H1 (cell line): ENCODE results near the gene HOXC5. TPM values are rescaled to one million over a fixed set of nuclear protein-coding genes. Genes with fewer than 3 reads are reported as not detected.

ENCODE experiments used
- CTCF ChIA-PET: fragments of 300-600 bp; sonication (Branson Sonifier 250); formaldehyde crosslinking; loops from one replicate; lab custom pipeline; 2021; ENCODE audit not compliant: partially characterized antibody; lab: Charles Lee
- POLR2A ChIA-PET: fragments of 300-600 bp; sonication (Branson Sonifier 250); formaldehyde crosslinking; loops from one replicate; lab custom pipeline; 2021; ENCODE audit warnings: inconsistent platforms; ENCODE audit not compliant: partially characterized antibody; lab: Charles Lee
- DNase-seq, 2 experiments: peaks; one replicate each; pipeline versions ENCODE4 v3.0.0 to v3.0.0-alpha.2; 2010 to 2022; ENCODE audit warnings: low spot score in 2 of 2, low read depth in 1 of 2, mixed read lengths in 1 of 2
- FAIRE-seq: peaks from 2 replicates; lab custom pipeline; 2011; peaks lifted over from hg19 to GRCh38; lab: Jason Lieb, UNC
- H2AFZ ChIP-seq: 2 replicates; pipeline ENCODE4 v1.8.1; 2012; ENCODE audit warnings: low read length, inconsistent platforms
- H2AK5ac ChIP-seq: 2 replicates; pipeline ENCODE4 v1.6.1; 2013; ENCODE audit warnings: low read depth, low read length
- H2BK120ac ChIP-seq: replicated peaks from 2 replicates; pipeline ENCODE3; 2013; ENCODE audit warnings: low read depth, low read length, inconsistent platforms
- H2BK12ac ChIP-seq: 2 replicates; pipeline ENCODE4 v1.6.1; 2013; ENCODE audit warnings: low read depth, low read length
- H2BK15ac ChIP-seq: 2 replicates; pipeline ENCODE4 v1.6.1; 2013; ENCODE audit warnings: low read length
- H2BK20ac ChIP-seq: 2 replicates; pipeline ENCODE4 v1.6.1; 2013; ENCODE audit warnings: low read length
- H2BK5ac ChIP-seq: 2 replicates; pipeline ENCODE4 v1.6.1; 2013; ENCODE audit warnings: low read depth, low read length
- H3K14ac ChIP-seq: 2 replicates; pipeline ENCODE4 v1.6.1; 2013; ENCODE audit warnings: inconsistent platforms; ENCODE audit not compliant: insufficient read length
- H3K18ac ChIP-seq: 2 replicates; pipeline ENCODE4 v1.6.1; 2013; ENCODE audit warnings: low read length; ENCODE audit errors: extremely low read depth
- H3K23ac ChIP-seq: 2 replicates; pipeline ENCODE4 v1.6.1; 2013; ENCODE audit warnings: inconsistent platforms; ENCODE audit not compliant: insufficient read length
- H3K23me2 ChIP-seq: 2 replicates; pipeline ENCODE4 v1.6.1; 2013; ENCODE audit warnings: low read depth, low read length
- H3K27ac ChIP-seq: 2 replicates; pipeline ENCODE4 v1.6.1; 2011; ENCODE audit warnings: low read depth, low read length, inconsistent platforms
- H3K27me3 ChIP-seq, 4 experiments: replicated peaks in 1 of 4; 1 replicate in 1 of 4; 2 replicates in 3 of 4; pipeline versions ENCODE4 v1.6.1 to v1.8.1; 2011 to 2013; ENCODE audit warnings: low read length in 3 of 4, mild to moderate bottlenecking in 3 of 4, inconsistent platforms in 2 of 4, mixed read lengths in 2 of 4, moderate library complexity in 1 of 4; ENCODE audit not compliant: control insufficient read depth in 3 of 4, insufficient read depth in 3 of 4; ENCODE audit errors: extremely low read depth in 1 of 4
- H3K36me3 ChIP-seq, 4 experiments: 2 replicates each; pipeline versions ENCODE4 v1.6.1 to v1.8.1; 2011 to 2013; ENCODE audit warnings: mild to moderate bottlenecking in 4 of 4, low read length in 3 of 4, moderate library complexity in 2 of 4, control low read depth in 1 of 4, inconsistent platforms in 1 of 4; ENCODE audit not compliant: insufficient read depth in 4 of 4, control insufficient read depth in 2 of 4
- H3K4ac ChIP-seq: replicated peaks from 2 replicates; pipeline ENCODE3; 2013; ENCODE audit warnings: low read length, low read depth, mixed read lengths, inconsistent platforms; ENCODE audit not compliant: insufficient read length
- H3K4me1 ChIP-seq, 4 experiments: replicated peaks in 1 of 4; 1 replicate in 1 of 4; 2 replicates in 3 of 4; pipeline versions ENCODE4 v1.6.1 to v1.8.1; 2011 to 2013; ENCODE audit warnings: low read length in 3 of 4, inconsistent platforms in 2 of 4, mixed read lengths in 1 of 4; ENCODE audit not compliant: insufficient read depth in 4 of 4, control insufficient read depth in 3 of 4
- H3K4me2 ChIP-seq, 2 experiments: 2 replicates each; pipeline versions ENCODE4 v1.6.1 to v1.8.1; 2011 to 2013; ENCODE audit warnings: low read depth in 2 of 2, low read length in 2 of 2, control low read depth in 1 of 2, inconsistent platforms in 1 of 2, mild to moderate bottlenecking in 1 of 2; ENCODE audit not compliant: insufficient read depth in 1 of 2
- H3K4me3 ChIP-seq, 4 experiments: fragments of 200-600, 300-600 bp in 1 of 4; sonication (generic), shearing (Covaris generic), sonication (Bioruptor Twin) in 1 of 4; 2 replicates each; pipeline versions ENCODE4 v1.5.1 to v1.8.1; 2011 to 2016; ENCODE audit warnings: low read length in 4 of 4, low read depth in 3 of 4, control low read depth in 2 of 4, inconsistent platforms in 2 of 4, mild to moderate bottlenecking in 2 of 4, mixed read lengths in 1 of 4, moderate library complexity in 1 of 4; ENCODE audit not compliant: insufficient read depth in 2 of 4; ENCODE audit errors: extremely low read depth in 1 of 4
- H3K56ac ChIP-seq: replicated peaks from 2 replicates; pipeline ENCODE3; 2013; ENCODE audit warnings: low read depth, mild to moderate bottlenecking, mixed read lengths, low read length, inconsistent platforms; ENCODE audit not compliant: insufficient read length
- H3K79me1 ChIP-seq: 2 replicates; pipeline ENCODE4 v1.6.1; 2013; ENCODE audit warnings: low read depth, low read length, control low read depth
- H3K79me2 ChIP-seq, 2 experiments: 2 replicates each; pipeline versions ENCODE4 v1.6.1 to v1.8.1; 2012 to 2013; ENCODE audit warnings: low read length in 2 of 2, mild to moderate bottlenecking in 2 of 2, inconsistent platforms in 1 of 2; ENCODE audit not compliant: insufficient read depth in 2 of 2, control insufficient read depth in 1 of 2
- H3K9ac ChIP-seq, 4 experiments: replicated peaks in 1 of 4; 1 replicate in 1 of 4; 2 replicates in 3 of 4; pipeline versions ENCODE4 v1.6.1 to v1.8.1; 2011 to 2013; ENCODE audit warnings: low read depth in 3 of 4, low read length in 3 of 4, control low read depth in 2 of 4, mild to moderate bottlenecking in 2 of 4, moderate library complexity in 2 of 4, inconsistent platforms in 1 of 4; ENCODE audit errors: extremely low read depth in 1 of 4
- H3K9me3 ChIP-seq, 2 experiments: 2 replicates each; pipeline versions ENCODE4 v1.6.1 to v1.8.1; 2012 to 2013; ENCODE audit warnings: mild to moderate bottlenecking in 2 of 2, moderate library complexity in 2 of 2, control low read depth in 1 of 2, inconsistent platforms in 1 of 2, low read depth in 1 of 2, low read length in 1 of 2, mixed read lengths in 1 of 2; ENCODE audit not compliant: insufficient read depth in 2 of 2
- H4K20me1 ChIP-seq, 2 experiments: replicated peaks in 1 of 2; 2 replicates each; pipeline versions ENCODE3 to v1.8.1; 2011 to 2013; ENCODE audit warnings: inconsistent platforms in 2 of 2, low read length in 2 of 2, mild to moderate bottlenecking in 1 of 2; ENCODE audit not compliant: insufficient read depth in 2 of 2, control insufficient read depth in 1 of 2
- H4K5ac ChIP-seq: 2 replicates; pipeline ENCODE4 v1.6.1; 2013; ENCODE audit warnings: low read length, low read depth, mixed read lengths, inconsistent platforms; ENCODE audit not compliant: insufficient read length
- H4K8ac ChIP-seq: 2 replicates; pipeline ENCODE4 v1.8.0; 2013; ENCODE audit warnings: mild to moderate bottlenecking, moderate library complexity, low read length, inconsistent platforms; ENCODE audit not compliant: insufficient read depth; ENCODE audit errors: extremely low read depth
- H4K91ac ChIP-seq: replicated peaks from 2 replicates; pipeline ENCODE3; 2013; ENCODE audit warnings: low read length, mixed read lengths, inconsistent platforms; ENCODE audit not compliant: insufficient read length
- CBX8 ChIP-seq: fragments of 300-800, 300-1000 bp; sonication (generic); IDR thresholded peaks from 2 replicates; pipeline ENCODE4 v1.7.1; 2016; ENCODE audit warnings: low read depth, low read length, borderline replicate concordance
- EZH2 ChIP-seq: fragments of 200-600 bp; sonication (generic); IDR thresholded peaks from 2 replicates; pipeline ENCODE4 v1.7.1; 2012; ENCODE audit warnings: low read depth, mild to moderate bottlenecking, moderate library complexity, low read length, inconsistent platforms; ENCODE audit not compliant: severe bottlenecking
- KDM5A ChIP-seq: fragments of 200-600 bp; IDR thresholded peaks from 2 replicates; pipeline ENCODE4 v1.7.1; 2012; ENCODE audit warnings: mild to moderate bottlenecking, low read length, inconsistent platforms, mixed read lengths
- RNF2 ChIP-seq: fragments of 200-900, 300-1000 bp; sonication (generic); IDR thresholded peaks from 2 replicates; pipeline ENCODE4 v1.7.1; 2016; ENCODE audit warnings: borderline replicate concordance, low read depth, mild to moderate bottlenecking, antibody characterized with exemption, low read length; ENCODE audit not compliant: poor library complexity, severe bottlenecking; ENCODE audit errors: missing control alignments
- SUZ12 ChIP-seq: fragments of 200-600 bp; sonication (generic); IDR thresholded peaks from 2 replicates; pipeline ENCODE4 v1.6.1; 2012; ENCODE audit warnings: mild to moderate bottlenecking, inconsistent platforms, low read length, moderate library complexity, mixed read lengths
- WGBS, 2 experiments: shearing (Covaris generic) in 1 of 2; methylation state at CpG; one replicate each; pipeline versions ENCODE4 v1.1.6 to v1.1.7; 2013 to 2015; ENCODE audit warnings: low lambda C conversion rate in 2 of 2, mixed read lengths in 2 of 2, inconsistent platforms in 1 of 2, low coverage in 1 of 2, missing lambda C conversion rate in 1 of 2; ENCODE audit not compliant: insufficient replicate concordance in 2 of 2, insufficient coverage in 1 of 2, insufficient read length in 1 of 2; ENCODE audit errors: extremely low coverage in 1 of 2, missing lambda C conversion rate in 1 of 2; 5-methylcytosine and 5-hydroxymethylcytosine counted together
- polyA plus RNA-seq, 7 experiments: library from polyadenylated mRNA; depleted of rRNA in 3 of 7; stranded (reverse) in 5 of 7; unstranded in 2 of 7; fragments of >200 nt in 5 of 7; fragments of 200-250 nt in 2 of 7; gene quantifications; 1 replicate in 5 of 7; 2 replicates in 1 of 7; 4 replicates in 1 of 7; pipeline versions ENCODE4 v1.2.1 to v1.2.3, GENCODE V29; 2011 to 2013; ENCODE audit warnings: missing spikeins in 2 of 7, mixed read lengths in 2 of 7
- total RNA-seq: library from RNA; stranded (reverse); fragmentation: NEBNext Ultra II Directional; extraction: Animal tissue kit (Norgen Biotek cat#: 25700); gene quantifications from 2 replicates; pipeline ENCODE4 v1.2.1, GENCODE V29; 2021

Gene HOXC5
- total and polyA plus RNA-seq, 2 of the 8 experiments (the other 6 are each of a cell fraction or from before 2014, with no cell fraction given), result not detected

DNA sequence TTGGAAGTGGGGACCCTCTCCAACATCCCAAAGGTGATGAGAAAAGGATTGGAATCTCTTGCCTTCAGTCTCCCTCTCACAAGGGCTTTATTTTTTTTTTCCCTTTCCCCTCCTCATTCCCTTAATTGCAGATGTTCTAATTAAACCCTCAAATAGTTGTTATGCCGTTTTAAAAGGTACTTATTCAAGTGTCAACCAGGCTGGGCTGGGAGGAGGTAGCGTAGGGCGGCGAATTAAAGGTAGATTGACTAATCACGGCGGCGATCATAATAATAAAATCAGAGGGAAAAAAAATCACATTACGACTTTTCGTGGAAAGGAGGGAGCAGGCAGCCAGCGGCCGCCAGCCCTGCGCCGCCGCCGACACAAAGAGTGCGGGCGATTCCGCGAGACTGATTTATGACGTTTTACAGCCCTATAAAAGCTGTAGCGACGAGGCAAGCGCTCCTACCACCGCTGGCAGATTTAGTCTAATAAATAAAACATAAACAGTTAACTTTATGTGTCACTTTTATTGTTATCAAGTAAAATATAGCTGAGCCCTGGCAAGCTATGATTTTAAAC, 19.1 kb downstream of the HOXC5 start:
- POLR2A ChIA-PET, result interaction anchor here (0.9 to 1.2 kb wide), 3 partner anchors 17 to 29 kb away, joined by 3 read pairs; no protein-coding TSS in a partner anchor
- Histone ChIP-seq H3K18ac (no peak overlapping the region), H2AK5ac (no peak overlapping the region), H3K4me1 (peaks cover 3 to 18% (median 4%) of the 10 kb centered on the region in 4 experiments), H2AFZ (no peak overlapping the region), H3K9ac (no peak overlapping the region), H2BK12ac (0 out of 2 replicates have a peak overlapping the region, but pooled peaks have one; percentile 7), H4K8ac (no peak overlapping the region), H3K4ac (no peak overlapping the region), H3K23me2 (peaks cover 3% of the 10 kb centered on the region), H3K79me2 (no peaks in the 10 kb centered on the region), H4K20me1 (peaks cover 16 to 20% of the 10 kb centered on the region in 2 experiments), H3K4me3 (no peak overlapping the region), H3K23ac (no peak overlapping the region), H3K4me2 (peak overlapping the region in 1 of 2 experiments; percentile 50; a peak in 1 of 4 replicates), H2BK120ac (no peak overlapping the region), H2BK20ac (no peak overlapping the region), H3K14ac (no peak overlapping the region), H3K27me3 (peaks cover 96 to 100% (median 99%) of the 10 kb centered on the region in 4 experiments), H4K91ac (no peak overlapping the region), H3K79me1 (no peaks in the 10 kb centered on the region), H2BK5ac (no peak overlapping the region), H3K36me3 (peaks cover 0 to 5% (median 0%) of the 10 kb centered on the region in 4 experiments; a peak in 1 of 8 replicates), H2BK15ac (no peak overlapping the region), H3K56ac (no peak overlapping the region), H3K9me3 (no peaks in the 10 kb centered on the region), H4K5ac (no peak overlapping the region)
- CTCF ChIA-PET, result interaction anchor here (0.7 to 4.9 kb wide), 16 partner anchors 14 to 321 kb away, joined by 3 to 34 read pairs (median 5); partner anchors contain the start of gene HOXC5
- no peak for FAIRE-seq
- WGBS, 2 experiments, result 11% methylated on average over 24 of the region's 24 CpGs; no CpG with 5 or more reads in 1 of the 2 experiments
- TF ChIP-seq SUZ12 (peak; percentile 81), CBX8 (peak; percentile 88; the same call in 1 of the 2 replicates), RNF2 (peak; percentile 46), EZH2 (peak; percentile 82), KDM5A (no peak)
- TF ChIP-seq, all 59 proteins: peak for 4
- no peak overlapping the region for H3K27ac ChIP-seq
- no peak for DNase-seq
